ENCODE data around the gene HCFC1R1. TPM values are rescaled to one million over a fixed set of nuclear protein-coding genes. Genes with fewer than 3 reads are reported as not detected.

HCFC1R1 gene
- polyA plus RNA-seq, 12 donors, result 82.4 to 162 (median 104) TPM; not detected in 1

DNA sequence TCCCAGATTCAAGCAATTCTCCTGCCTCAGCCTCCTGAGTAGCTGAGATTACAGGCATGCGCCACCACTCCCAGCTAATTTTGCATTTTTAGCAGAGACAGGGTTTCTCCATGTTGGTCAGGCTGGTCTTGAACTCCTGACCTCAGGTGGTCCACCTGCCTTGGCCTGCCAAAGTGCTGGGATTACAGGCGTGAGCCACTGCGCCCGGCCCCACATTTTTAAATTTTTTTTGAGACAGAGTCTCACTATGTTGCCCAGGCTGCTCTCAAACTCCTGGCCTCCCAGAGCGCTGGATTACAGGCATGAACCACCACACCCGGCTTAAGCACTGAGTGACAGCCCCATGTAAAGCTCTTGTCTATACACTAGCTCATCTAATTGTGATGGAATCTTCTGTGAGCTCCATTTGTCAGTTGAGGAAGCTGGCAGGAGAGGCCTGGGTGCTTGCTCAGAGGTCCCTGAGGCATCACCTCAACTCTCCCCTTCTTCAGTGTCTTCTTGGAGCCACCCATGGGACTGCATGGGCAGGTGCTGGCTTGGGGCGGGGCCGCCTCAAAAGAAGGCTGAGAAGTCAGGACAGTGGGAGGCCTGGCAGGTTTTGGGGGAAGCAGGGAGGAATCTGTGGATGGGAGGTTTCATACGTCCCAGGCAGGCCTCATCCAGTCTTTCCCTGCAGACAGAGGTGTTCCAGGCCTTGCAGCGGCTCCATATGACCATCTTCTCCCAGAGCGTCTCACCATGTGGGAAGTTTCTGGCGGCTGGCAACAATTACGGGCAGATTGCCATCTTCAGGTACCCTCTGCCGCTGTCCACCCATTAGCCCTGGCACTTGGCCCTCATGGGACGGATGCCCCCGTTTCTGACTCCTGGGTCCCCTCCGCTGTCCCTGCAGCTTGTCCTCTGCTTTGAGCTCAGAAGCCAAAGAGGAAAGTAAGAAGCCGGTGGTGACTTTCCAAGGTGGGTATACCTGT lies 1.6 kb upstream of the HCFC1R1 start:
- DNase-seq, result no peak

DNA sequence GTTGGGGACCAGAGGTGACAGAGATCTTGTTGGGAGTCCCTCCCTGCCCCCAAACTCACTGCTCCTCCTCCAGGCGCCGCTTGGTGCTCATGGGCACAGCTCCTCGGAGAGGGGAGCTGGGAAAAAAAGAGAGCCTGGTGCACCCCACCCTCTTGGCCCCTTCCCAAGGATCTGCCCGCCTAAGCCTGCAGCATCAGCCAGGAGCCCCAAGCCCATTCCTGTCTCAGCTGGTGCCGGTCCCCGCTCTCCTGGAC lies 400 bp downstream of the HCFC1R1 start:
- DNase-seq, result no peak

DNA sequence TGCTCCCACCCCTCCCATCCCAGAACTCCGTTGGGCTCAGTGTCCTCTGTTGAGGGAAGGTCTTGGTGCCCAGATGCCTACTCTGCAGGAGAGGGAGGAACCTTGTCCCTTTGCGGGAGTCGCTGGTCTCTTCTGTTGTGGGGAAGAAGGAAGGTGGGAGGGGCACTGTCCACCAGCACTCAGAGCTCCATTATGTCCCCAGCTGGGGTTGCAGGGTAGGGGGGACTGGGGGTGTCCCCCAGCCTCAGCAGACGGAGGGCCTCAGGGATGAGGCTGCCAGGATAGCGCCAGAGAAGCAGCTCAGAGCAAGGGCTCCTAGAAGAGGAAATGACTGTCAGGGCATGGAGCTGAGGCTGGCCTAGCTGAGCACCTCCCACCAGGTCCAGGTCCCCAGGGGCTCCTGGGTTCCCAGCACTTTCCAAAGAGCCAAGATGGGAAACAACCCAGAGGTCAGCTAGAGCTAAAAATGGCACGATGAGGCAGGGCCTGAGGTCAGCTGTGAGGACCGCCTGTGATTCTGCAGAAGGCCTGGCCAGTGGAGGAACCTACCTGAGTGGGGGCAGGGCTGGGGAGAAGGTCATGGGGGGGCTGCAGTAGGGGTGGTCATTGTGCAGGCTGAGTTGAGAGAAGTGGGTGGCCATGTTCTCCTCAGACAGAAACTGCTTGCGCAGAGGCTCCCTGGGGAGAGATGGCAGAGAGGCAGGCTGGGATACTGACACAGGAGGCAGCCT lies 893 bp downstream of the HCFC1R1 start:
- no peak for DNase-seq

DNA sequence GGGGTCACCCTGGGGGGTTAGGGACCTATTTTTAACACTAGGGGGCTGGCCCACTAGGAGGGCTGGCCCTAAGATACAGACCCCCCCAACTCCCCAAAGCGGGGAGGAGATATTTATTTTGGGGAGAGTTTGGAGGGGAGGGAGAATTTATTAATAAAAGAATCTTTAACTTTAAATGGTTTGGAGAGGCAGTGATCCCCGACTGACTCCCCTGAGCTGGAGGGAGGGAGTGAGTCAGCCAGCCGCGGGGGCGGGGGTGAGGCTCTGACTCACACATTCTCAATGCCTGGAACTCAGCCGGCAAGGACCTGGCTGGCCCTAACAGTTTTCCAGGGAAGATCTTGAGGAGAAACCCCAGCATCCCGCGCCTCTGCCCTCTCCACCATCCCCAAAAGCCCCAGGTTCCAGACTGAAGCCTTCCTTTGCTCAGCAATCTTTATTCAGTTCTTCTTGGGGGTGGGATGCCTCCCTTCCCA lies 1.5 kb downstream of the HCFC1R1 start:
- peak; percentile 91 for DNase-seq

DNA sequence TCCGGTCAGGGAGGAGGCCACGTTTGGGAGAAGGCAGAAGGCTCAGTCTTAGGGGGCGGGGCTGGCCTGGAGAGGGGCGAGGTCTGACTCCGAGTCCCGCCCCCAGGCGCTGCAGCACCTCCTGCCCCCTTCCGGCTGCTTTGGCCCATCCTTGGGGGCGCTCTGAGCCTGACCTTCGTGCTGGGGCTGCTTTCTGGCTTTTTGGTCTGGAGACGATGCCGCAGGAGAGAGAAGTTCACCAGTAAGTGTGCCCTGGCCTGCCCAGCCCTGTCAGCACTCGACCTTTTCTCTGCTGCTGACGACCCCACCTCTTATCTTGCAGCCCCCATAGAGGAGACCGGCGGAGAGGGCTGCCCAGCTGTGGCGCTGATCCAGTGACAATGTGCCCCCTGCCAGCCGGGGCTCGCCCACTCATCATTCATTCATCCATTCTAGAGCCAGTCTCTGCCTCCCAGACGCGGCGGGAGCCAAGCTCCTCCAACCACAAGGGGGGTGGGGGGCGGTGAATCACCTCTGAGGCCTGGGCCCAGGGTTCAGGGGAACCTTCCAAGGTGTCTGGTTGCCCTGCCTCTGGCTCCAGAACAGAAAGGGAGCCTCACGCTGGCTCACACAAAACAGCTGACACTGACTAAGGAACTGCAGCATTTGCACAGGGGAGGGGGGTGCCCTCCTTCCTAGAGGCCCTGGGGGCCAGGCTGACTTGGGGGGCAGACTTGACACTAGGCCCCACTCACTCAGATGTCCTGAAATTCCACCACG lies 2.1 kb downstream of the HCFC1R1 start:
- DNase-seq, result peak; percentile 74

DNA sequence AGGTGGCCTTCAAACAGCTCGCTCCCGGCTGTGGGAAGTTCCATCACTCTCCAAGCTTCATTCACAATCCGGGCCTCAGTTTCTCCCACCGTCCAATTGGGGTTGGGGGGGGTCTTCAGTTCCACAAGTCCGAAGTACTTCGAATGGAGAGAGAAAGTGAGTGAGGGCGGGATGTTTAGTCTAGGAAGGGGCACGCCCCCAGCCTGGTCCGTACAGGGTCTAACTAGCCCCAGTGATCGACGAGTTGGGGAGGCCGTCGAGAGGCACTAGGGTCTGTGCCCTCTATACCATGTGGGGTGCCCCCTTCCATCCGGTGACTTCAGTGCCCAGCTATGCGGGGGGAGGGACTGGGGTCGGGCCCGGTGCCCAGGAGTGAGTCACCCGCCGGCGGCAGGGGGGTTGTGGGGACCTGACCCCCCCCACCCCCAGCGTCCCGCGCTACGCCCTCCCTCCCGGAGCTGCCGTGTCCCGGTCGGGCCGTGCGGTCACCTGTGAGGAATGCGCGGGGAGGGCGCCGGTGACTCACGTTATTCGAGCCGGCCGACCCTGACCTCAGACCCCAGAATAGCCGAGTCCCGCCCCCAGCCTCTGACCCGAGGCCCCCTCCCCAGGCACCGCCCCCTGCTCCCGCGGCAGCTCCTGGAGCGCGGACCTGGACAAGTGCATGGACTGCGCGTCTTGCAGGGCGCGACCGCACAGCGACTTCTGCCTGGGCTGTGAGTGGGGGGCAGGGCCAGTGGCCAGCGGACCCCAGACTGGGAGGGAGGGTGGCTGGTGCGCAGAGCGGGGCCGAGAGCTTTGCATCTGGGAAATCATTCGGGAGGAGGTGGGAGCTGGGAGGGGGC lies 2.9 kb downstream of the HCFC1R1 start:
- peak; percentile 47 for DNase-seq

DNA sequence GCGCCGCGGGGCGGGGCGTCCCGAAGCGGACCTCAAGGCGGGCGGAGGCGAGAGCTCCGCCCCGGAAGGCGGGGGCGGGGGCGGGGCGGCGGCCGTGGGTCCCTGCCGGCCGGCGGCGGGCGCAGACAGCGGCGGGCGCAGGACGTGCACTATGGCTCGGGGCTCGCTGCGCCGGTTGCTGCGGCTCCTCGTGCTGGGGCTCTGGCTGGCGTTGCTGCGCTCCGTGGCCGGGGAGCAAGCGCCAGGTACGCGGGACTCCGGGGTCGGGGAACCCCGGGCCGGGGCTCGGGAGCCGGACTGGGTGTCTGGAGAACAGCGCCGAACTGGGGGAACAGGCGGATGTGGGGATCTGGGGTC lies 3.5 kb downstream of the HCFC1R1 start, which contains the start of gene TNFRSF12A:
Gene TNFRSF12A, plus strand, starts transcription at position 122 of the 357 bp plus-strand sequence. Its CDS starts 30 bp downstream, at position 152.
- peak; percentile 58 for DNase-seq

DNA sequence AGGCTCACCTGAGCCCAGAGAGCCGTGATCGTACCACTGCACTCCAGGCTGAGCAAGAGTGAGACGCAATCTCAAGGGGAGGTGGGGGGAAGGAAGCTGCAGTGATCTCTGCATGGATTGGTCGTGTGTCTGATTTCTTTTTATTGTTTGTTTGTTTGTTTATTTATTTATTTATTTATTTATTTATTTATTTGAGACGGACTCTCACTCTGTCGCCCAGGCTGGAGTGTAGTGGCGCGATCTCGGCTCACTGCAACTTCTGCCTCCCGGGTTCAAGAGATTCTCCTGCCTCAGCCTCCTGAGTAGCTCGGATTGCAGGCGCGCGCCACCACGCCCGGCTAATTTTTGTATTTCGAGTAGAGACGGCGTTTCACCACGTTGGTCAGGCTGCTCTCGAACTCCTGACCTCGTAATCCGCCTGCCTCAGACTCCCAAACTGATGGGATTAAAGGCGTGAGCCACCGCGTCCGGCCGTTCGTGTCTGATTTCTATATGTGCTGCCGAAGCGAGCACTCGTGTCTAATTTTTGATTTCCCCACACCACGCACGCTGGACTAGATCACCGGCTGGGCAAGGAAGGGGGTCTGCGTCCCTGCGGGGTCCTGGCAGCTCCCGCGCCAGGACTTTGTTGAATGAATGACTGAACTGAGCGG lies 4.0 kb downstream of the HCFC1R1 start:
- no peak for DNase-seq

DNA sequence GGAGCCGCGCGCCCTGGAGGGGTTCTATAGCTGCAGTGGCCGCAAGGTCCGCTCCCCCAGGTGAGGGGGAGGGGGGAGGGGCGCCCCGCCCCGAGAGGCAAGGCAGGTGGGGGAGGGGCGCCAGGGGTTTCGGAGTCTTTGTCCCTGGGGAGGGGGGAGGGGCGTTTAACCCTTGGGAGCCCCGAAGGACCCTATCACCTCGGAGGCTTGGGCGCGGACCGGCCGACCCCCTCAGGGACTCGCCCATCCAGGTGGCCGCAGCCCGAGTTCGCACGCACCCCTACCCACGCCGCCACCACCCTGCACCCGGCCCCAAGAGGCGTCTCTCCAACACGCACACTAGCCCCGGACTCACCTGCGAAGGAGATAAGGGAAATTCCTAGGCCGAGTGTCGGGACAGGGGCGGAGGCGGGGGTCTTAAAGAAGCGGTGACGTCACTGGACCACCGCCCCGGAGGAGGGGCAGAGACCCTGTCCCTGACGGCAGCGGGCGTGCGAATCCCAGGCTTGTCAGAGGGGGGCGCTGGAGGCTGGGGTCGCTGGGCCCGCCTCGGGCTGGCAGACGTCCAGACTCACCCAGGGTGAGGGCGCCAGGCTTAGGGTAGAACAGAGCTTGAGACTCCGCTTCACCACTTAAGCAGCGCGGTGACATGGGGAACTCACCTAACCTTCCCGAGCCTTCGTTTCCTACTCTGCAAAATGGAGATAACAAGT lies 5.8 kb downstream of the HCFC1R1 start, which contains the start of gene CLDN6:
Gene CLDN6, minus strand, starts transcription at position 390 of the 713 bp plus-strand sequence. CDS start 2,162 bp downstream, outside the sequence.
- DNase-seq, result no peak

DNA sequence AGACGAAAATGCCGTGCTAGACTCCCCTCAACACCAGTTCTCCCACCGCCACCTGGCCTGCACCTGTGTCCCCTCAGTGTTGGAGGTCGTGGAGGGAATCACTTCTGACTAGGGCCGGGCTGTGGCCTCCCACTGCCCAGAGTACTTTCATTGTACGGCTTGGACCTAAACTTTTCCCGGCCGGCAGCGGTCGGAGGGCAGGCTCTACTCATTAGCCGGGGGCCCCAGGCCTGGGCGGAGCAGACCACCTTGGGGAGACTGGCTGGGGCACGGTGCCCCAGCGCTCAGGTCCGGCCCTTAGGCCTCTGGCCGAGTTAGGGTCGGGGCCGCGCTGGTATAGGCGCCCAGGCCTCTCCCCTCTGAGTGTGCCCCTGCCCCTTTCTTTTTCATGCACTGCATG lies 6.4 kb downstream of the HCFC1R1 start:
- DNase-seq, result no peak

DNA sequence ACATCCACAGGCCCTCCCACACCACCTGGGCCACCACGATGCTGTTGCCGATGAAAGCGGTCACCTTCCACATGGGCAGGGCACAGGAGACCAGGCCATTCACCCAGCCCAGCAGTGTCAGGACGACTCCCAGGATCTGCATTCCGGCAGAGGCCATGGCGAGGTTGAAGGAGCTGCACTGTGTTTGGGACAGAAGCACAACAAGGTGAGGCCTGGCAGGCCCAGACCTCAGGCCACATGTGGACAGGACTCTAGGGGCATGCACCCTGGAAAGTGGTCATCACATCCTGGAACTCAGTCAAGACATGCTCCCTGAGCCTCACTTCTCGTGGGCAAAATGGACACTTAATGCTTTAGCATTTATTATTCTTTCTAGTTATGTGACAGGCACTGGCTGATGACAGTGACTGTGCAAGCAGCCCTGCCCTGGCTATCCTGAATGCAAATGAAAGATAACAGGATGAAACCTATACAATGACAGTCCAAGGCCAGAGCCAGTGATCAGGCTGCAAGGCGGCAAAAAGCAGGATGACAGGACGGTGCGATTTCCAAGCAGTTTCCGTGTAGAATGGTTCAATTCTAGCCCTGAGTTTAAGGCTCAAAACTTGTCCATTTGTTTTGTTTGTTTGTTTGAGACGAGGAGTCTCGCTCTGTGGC lies 7.7 kb downstream of the HCFC1R1 start:
- no peak for DNase-seq

DNA sequence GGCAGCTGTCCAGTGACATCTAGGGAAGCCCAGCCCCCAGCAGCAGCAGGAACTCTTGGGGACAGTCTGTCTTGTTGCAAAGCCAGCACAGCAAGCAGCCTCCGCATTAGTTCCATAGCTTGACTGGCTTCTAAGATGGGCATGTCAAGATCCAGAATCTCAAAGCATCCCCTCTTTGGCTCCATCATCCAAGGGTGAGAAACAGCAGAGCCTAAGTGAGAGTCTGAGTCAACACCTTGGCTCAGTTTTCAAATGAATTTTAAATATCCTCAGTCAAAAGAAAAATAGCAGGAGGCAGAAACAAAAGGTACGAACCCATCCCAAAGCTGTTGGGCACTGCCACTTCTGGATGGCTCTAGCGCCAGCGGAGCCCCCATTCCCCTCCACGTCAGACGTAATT lies 8.8 kb downstream of the HCFC1R1 start:
- DNase-seq, result no peak

DNA sequence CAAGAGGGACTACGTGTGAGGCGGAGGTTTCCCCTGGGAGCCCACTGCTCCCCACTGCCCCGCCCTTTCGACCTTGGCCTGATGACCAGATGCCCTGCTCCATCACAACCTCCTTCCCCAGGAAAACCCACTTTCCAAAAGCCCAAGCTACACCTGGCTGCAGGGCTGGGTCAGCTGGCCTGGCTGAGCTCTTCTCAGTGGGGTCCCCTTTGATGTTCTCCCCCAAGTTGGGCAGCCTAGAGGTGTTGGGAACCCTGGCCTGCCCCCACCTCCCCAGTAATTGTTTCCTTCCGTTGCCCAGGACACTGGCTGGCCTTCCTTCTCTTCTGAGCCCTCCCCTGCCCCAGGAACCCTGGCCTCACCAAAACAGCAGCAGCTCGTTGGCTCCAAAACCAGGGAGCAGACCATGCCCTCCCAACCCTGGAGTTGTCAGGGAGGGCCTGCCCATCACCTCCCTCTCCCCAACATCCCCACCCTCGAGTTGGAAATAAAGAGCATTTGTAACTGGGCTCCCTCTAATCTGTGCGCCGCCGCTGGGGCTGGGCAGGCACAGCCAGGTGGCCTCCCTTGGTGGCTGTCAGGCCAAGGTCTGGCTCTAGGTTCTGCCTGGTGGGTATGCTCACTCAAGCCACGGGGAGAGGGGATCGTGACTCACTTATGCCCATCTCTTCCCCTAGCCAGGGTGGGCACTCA lies 9.6 kb downstream of the HCFC1R1 start:
- DNase-seq, result no peak

DNA sequence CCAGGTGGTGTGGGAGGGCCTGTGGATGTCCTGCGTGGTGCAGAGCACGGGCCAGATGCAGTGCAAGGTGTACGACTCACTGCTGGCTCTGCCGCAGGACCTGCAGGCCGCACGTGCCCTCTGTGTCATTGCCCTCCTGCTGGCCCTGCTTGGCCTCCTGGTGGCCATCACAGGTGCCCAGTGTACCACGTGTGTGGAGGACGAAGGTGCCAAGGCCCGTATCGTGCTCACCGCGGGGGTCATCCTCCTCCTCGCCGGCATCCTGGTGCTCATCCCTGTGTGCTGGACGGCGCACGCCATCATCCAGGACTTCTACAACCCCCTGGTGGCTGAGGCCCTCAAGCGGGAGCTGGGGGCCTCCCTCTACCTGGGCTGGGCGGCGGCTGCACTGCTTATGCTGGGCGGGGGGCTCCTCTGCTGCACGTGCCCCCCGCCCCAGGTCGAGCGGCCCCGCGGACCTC lies 10.2 kb downstream of the HCFC1R1 start:
- no peak for DNase-seq

DNA sequence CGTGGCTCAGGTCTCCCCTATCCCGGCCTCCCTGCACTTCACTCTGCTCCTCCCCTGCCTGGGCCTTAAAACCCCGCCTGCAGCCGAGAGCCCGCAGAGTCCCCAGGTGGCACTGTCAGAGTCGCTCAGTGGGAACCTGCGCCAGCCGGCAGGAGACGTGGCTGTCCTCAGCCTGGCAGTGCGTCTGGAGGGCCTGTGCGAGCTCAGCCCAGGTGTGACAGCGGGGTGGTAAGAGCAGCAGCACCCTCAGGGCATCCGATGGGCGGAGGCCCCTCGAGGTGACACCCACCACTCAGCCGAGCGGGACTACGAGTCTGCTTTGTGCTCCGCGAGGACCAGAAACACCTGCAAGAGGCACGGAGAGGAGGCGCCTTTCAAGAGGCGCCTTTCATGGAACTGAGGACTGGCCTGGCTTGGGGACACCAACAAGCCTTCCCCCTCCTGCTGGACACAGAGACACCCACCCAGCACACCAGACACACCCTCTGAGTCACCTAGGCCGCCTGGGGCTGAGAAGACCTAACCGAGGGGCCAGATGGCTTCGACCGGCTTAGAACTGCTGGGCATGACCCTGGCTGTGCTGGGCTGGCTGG lies 10.8 kb downstream of the HCFC1R1 start, which contains the start of gene CLDN9:
Gene CLDN9, plus strand, starts transcription at position 96 of the 593 bp plus-strand sequence. Its CDS starts 440 bp downstream, at position 536.
- no peak for DNase-seq

DNA sequence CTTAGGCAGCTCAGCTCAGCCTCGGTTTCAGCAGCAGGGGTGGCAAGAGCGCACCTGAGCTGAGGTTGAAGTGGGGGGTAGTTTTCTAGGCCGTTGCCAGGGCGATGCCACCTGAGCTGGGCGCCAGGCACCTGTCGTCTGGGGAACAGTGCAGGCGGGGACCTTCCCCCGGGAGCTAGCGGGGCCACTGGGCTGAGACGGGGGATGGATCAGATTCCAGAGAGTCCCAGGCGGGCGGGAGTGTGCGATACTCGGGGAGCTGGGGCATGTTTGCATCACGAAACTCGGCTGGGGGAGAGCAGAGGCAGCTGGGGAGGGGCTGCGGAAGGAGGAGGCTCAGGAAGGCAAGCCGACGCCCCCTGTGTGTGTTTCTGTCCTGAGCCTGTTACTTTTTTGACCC lies 11.5 kb downstream of the HCFC1R1 start:
- no peak for DNase-seq

DNA sequence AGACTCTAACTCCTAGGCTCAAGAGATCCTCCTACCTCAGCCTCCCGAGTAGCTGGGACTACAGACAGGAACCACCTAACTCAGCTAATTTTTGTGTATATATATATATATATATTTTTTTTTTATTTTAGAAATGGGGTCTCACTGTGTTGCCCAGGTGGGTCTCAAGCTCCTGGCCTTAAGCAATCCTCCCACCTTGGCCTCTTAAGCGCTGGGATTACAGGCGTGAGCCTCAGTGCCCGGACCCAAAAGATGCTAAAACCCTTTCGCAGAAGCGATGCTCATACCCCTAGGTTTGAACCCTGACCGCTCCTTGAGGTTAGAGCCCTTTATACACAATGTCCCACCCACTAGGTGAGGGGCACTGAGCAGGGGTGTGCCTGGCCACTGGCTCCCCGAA lies 13.2 kb downstream of the HCFC1R1 start:
- no peak for DNase-seq
